ENCODE results near the gene NFYC.

NFYC gene

DNA sequence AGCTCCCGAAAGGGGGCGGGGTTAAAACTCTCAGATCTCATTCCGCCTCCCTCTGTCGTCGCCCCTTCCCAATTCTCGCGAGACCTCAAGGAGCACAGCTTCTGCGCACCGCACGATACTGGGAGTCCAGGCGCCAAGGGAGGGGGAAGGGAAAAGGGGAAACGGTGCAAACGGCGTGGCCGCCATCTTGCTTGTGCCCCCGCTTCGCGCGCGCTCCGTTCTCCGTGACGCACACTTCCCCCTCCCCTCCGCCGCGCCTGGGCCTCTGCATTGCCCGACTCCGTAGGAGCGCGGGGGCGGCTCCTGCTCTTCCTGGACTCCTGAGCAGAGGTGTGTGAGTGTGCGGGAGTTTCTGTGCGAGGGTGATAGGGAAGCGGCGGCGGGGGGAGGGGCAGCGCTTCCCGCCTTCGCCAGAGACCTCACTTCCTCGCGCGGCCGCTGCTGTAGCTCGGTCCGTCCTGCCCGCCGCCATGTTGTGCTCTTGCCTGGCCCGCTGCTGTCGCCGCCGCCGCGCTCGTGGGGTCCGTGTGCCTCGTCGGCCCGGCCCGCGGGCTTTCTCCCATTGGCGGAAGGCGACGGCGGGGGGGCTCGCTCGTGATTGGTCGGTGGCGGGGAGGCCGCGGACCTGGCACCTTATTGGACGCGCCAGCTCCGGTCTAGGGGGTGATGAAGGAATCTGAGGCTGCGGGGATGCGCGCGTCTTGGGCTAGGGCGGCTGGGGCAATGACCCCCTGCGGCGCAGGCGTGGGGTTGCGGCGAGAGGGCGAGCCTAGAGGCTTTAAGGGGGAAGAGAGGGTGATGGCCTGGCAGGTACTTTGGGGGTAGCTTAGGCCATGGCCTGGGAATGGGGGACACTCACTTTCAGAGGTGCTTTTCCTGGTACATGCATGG is at the start of gene NFYC:
TSS of gene NFYC (plus strand) at position 167 of the 891 bp plus-strand sequence. CDS start 47,140 bp downstream, outside the sequence.
- peak within 1 kb of the TSS; percentile 96 for H3K4me2 ChIP-seq
- peak within 1 kb of the TSS; percentile 67 for H3K4me3 ChIP-seq (IDR thresholded peaks at IDR 0.05; ENCODE audit: insufficient read depth, low read depth, low read length)
- H3K27ac ChIP-seq = peak within 1 kb of the TSS; percentile 97
- TF ChIP-seq, protein P1, sequence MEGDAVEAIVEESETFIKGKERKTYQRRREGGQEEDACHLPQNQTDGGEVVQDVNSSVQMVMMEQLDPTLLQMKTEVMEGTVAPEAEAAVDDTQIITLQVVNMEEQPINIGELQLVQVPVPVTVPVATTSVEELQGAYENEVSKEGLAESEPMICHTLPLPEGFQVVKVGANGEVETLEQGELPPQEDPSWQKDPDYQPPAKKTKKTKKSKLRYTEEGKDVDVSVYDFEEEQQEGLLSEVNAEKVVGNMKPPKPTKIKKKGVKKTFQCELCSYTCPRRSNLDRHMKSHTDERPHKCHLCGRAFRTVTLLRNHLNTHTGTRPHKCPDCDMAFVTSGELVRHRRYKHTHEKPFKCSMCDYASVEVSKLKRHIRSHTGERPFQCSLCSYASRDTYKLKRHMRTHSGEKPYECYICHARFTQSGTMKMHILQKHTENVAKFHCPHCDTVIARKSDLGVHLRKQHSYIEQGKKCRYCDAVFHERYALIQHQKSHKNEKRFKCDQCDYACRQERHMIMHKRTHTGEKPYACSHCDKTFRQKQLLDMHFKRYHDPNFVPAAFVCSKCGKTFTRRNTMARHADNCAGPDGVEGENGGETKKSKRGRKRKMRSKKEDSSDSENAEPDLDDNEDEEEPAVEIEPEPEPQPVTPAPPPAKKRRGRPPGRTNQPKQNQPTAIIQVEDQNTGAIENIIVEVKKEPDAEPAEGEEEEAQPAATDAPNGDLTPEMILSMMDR (conservative IDR thresholded peaks at IDR 0.05; ENCODE audit: low read depth, low read length) = no peak
- peaks cover 63% of the 10 kb centered on the region for H3K79me2 ChIP-seq (ENCODE audit: insufficient read depth, low read depth)
- H3K27me3 ChIP-seq (ENCODE audit: insufficient read depth, low read depth) = no peaks in the 10 kb centered on the region
- no peaks in the 10 kb centered on the region for H4K20me1 ChIP-seq (ENCODE audit: insufficient read depth)
- peak within 1 kb of the TSS; percentile 62 for H2AFZ ChIP-seq (ENCODE audit: low read depth)
- peak within 1 kb of the TSS; percentile 100 for H3K9ac ChIP-seq
- no peaks in the 10 kb centered on the region for H3K36me3 ChIP-seq (ENCODE audit: insufficient read depth)
- H3K4me1 ChIP-seq (ENCODE audit: low read depth, poor library complexity, severe bottlenecking) = peaks cover 36% of the 10 kb centered on the region

DNA sequence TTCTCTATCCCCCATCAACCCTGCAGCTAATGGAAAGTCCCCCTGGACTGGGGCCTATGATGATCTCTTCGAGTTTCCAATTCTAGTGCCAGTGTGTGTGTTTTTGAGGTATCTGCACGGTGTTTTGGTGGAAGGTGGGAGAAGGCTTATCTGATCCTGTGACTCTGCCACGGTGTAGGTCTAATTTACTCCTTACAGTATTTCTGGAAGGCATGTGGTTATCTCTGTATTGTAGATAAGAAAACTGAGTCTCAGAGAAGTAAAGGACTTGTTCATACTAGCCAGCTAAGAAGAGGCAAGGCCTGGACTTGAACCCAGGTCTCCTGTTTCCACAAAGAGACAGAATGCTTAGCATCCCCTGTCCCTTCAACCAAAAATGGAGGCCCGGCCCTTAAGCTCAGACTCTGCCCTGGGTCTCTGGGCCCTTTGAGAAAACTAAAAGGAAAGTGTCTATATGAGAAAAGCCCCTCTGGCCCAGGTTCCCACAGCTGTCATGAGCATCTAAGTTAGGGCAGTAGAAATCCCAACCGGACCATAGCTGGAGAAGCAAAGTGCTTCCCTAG is 46.3 kb upstream of the NFYC start:
- no peaks in the 10 kb centered on the region for H3K27me3 ChIP-seq (ENCODE audit: insufficient read depth, low read depth)
- TF ChIP-seq, protein P1 (conservative IDR thresholded peaks at IDR 0.05; ENCODE audit: low read depth, low read length) = no peak
- no peaks in the 10 kb centered on the region for H4K20me1 ChIP-seq (ENCODE audit: insufficient read depth)
- no peaks in the 10 kb centered on the region; the same call in 1 of the 2 replicates for H3K36me3 ChIP-seq (ENCODE audit: insufficient read depth)
- H3K27ac ChIP-seq = no peak overlapping the region
- no peak overlapping the region for H3K4me3 ChIP-seq (IDR thresholded peaks at IDR 0.05; ENCODE audit: insufficient read depth, low read depth, low read length)
- no peak overlapping the region for H2AFZ ChIP-seq (ENCODE audit: low read depth)
- H3K4me2 ChIP-seq = no peak overlapping the region
- no peak overlapping the region for H3K9ac ChIP-seq
- H3K4me1 ChIP-seq (ENCODE audit: low read depth, poor library complexity, severe bottlenecking) = no peaks in the 10 kb centered on the region
- no peaks in the 10 kb centered on the region for H3K79me2 ChIP-seq (ENCODE audit: insufficient read depth, low read depth)

DNA sequence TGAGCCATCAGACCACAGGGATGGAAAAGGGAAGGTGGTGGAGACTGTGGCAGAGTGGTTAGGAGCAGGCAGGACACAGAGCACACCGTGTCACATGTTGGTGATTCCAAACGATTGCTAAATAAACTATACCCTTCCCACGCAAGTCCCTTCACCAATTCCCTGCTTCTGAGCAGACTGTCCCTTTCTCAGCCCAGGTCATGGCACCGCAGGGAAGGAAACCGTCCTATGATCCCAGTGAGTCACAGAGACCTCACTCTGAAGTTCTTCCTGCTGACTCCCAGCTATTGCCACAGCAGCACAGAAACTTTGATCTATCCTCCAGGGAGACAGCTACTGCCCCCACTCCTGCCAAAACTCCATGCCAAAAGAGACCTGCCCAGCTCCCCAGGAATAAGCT is 45.2 kb upstream of the NFYC start:
- Histone ChIP-seq H3K36me3 (ENCODE audit: insufficient read depth) (no peaks in the 10 kb centered on the region; the same call in 1 of the 2 replicates), H3K4me2 (no peak overlapping the region), H3K9ac (no peak overlapping the region), H4K20me1 (ENCODE audit: insufficient read depth) (no peaks in the 10 kb centered on the region), H2AFZ (ENCODE audit: low read depth) (no peak overlapping the region), H3K4me3 (IDR thresholded peaks at IDR 0.05; ENCODE audit: insufficient read depth, low read depth, low read length) (no peak overlapping the region), H3K27ac (no peak overlapping the region), H3K4me1 (ENCODE audit: low read depth, poor library complexity, severe bottlenecking) (no peaks in the 10 kb centered on the region), H3K27me3 (ENCODE audit: insufficient read depth, low read depth) (no peaks in the 10 kb centered on the region), H3K79me2 (ENCODE audit: insufficient read depth, low read depth) (no peaks in the 10 kb centered on the region)
- TF ChIP-seq, protein P1 (conservative IDR thresholded peaks at IDR 0.05; ENCODE audit: low read depth, low read length) = no peak

DNA sequence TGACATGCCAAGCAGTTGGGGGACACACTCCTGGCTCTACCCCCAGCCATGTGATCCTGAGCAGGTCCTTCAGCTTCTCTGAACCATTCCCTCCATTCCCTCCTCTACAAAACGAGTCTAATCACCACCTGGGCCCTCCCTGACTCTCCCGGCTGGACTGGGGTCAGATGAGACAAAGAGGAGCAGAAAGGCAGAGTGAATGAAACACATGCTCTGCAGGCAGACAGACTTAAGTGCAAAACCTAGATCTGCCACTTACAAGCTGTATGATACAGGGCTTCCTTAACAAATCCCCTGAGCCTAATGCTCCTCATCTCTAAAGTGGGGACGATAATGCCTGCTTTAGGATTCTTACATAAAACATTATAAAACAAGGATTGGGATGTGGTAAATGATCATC is 43.3 kb upstream of the NFYC start:
- H3K9ac ChIP-seq = no peak overlapping the region
- H4K20me1 ChIP-seq (ENCODE audit: insufficient read depth) = no peaks in the 10 kb centered on the region
- H3K4me2 ChIP-seq = no peak overlapping the region
- no peaks in the 10 kb centered on the region for H3K36me3 ChIP-seq (ENCODE audit: insufficient read depth)
- TF ChIP-seq, protein P1 (conservative IDR thresholded peaks at IDR 0.05; ENCODE audit: low read depth, low read length) = no peak
- H3K4me1 ChIP-seq (ENCODE audit: low read depth, poor library complexity, severe bottlenecking) = no peaks in the 10 kb centered on the region
- H3K27ac ChIP-seq = no peak overlapping the region
- H3K79me2 ChIP-seq (ENCODE audit: insufficient read depth, low read depth) = no peaks in the 10 kb centered on the region
- no peak overlapping the region for H2AFZ ChIP-seq (ENCODE audit: low read depth)
- H3K27me3 ChIP-seq (ENCODE audit: insufficient read depth, low read depth) = no peaks in the 10 kb centered on the region
- no peak overlapping the region for H3K4me3 ChIP-seq (IDR thresholded peaks at IDR 0.05; ENCODE audit: insufficient read depth, low read depth, low read length)

All from KMS-11 (cell line).